IMR-90 (cell line): ENCODE data around the gene PLCG1. TPM values are rescaled to one million over a fixed set of nuclear protein-coding genes. Genes with fewer than 3 reads are reported as not detected.

Experiments
- ATAC-seq: fragments of 200-7000 bp; cut with Tn5 transposase; 2 replicates; pipeline ENCODE4 v1.9.1; 2020; ENCODE audit warnings: low read depth, mild to moderate bottlenecking, moderate library complexity
- BruUV-seq: library from RNA; stranded (reverse); fragments of 400-500 nt; replicated peaks from 2 replicates; lab custom pipeline; 2021; lab: Mats Ljungman, UMichigan
- CTCF ChIA-PET: fragments of 300-600 bp; formaldehyde crosslinking; extraction: SDS; loops from one replicate; lab custom pipeline; 2021; ENCODE audit warnings: antibody characterized with exemption; lab: Yijun Ruan, JAX
- POLR2A ChIA-PET: fragments of 300-600 bp; sonication (Branson Sonifier 250); formaldehyde crosslinking; loops from one replicate; lab custom pipeline; 2022; ENCODE audit warnings: antibody characterized with exemption; ENCODE audit not compliant: unreplicated experiment; lab: Charles Lee
- DNase-seq: peaks from one replicate; pipeline ENCODE4 v3.0.0; 2013
- H2AFZ ChIP-seq: replicated peaks from 2 replicates; pipeline ENCODE3; 2013; ENCODE audit warnings: low read length, mild to moderate bottlenecking; ENCODE audit not compliant: poor library complexity
- H2AK5ac ChIP-seq: 2 replicates; pipeline ENCODE4 v1.6.1; 2013; ENCODE audit warnings: low read depth, low read length, inconsistent platforms
- H2AK9ac ChIP-seq: replicated peaks from 2 replicates; pipeline ENCODE3; 2013; ENCODE audit warnings: mild to moderate bottlenecking, low read depth, low read length, moderate library complexity; ENCODE audit not compliant: poor library complexity
- H2BK120ac ChIP-seq: 2 replicates; pipeline ENCODE4 v1.6.1; 2013; ENCODE audit warnings: low read depth, low read length, inconsistent platforms
- H2BK15ac ChIP-seq: 3 replicates; pipeline ENCODE4 v1.6.1; 2013; ENCODE audit warnings: low read depth, low read length, inconsistent platforms
- H2BK20ac ChIP-seq: 2 replicates; pipeline ENCODE4 v1.6.1; 2013; ENCODE audit warnings: low read depth, mild to moderate bottlenecking, inconsistent platforms, low read length, moderate library complexity
- H2BK5ac ChIP-seq: 2 replicates; pipeline ENCODE4 v1.6.1; 2013; ENCODE audit warnings: mild to moderate bottlenecking, low read depth, low read length, inconsistent platforms; ENCODE audit not compliant: poor library complexity, severe bottlenecking
- H3K14ac ChIP-seq: replicated peaks from 2 replicates; pipeline ENCODE4 v1.6.1; 2013; ENCODE audit warnings: low read depth, low read length, inconsistent platforms
- H3K18ac ChIP-seq: 2 replicates; pipeline ENCODE4 v1.6.1; 2013; ENCODE audit warnings: low read depth, low read length, control low read depth
- H3K23ac ChIP-seq: 2 replicates; pipeline ENCODE4 v1.6.1; 2013; ENCODE audit warnings: low read depth, low read length, inconsistent platforms
- H3K27ac ChIP-seq: 2 replicates; pipeline ENCODE4 v1.5.1; 2013; ENCODE audit warnings: mild to moderate bottlenecking, control low read depth, low read length; ENCODE audit not compliant: insufficient read depth
- H3K27me3 ChIP-seq: 2 replicates; pipeline ENCODE4 v1.6.1; 2013; ENCODE audit warnings: low read length; ENCODE audit not compliant: control insufficient read depth, insufficient read depth
- H3K36me3 ChIP-seq: 2 replicates; pipeline ENCODE4 v1.6.1; 2013; ENCODE audit warnings: low read length, mixed read lengths; ENCODE audit not compliant: control insufficient read depth, insufficient read depth
- H3K4ac ChIP-seq: 2 replicates; pipeline ENCODE4 v1.6.1; 2013; ENCODE audit warnings: low read depth, low read length, inconsistent platforms
- H3K4me1 ChIP-seq: 2 replicates; pipeline ENCODE4 v1.6.1; 2013; ENCODE audit warnings: low read length, mixed read lengths; ENCODE audit not compliant: control insufficient read depth, insufficient read depth
- H3K4me2 ChIP-seq: 2 replicates; pipeline ENCODE4 v1.6.1; 2013; ENCODE audit warnings: low read depth, mild to moderate bottlenecking, control low read depth, low read length, moderate library complexity
- H3K4me3 ChIP-seq: 2 replicates; pipeline ENCODE4 v1.5.1; 2013; ENCODE audit warnings: low read depth, mild to moderate bottlenecking, control low read depth, low read length, moderate library complexity; ENCODE audit not compliant: insufficient read depth
- H3K56ac ChIP-seq: 2 replicates; pipeline ENCODE4 v1.6.1; 2013; ENCODE audit warnings: low read length, inconsistent platforms; ENCODE audit not compliant: insufficient read depth; ENCODE audit errors: extremely low read depth
- H3K79me1 ChIP-seq, 2 experiments: 2 replicates each; pipeline ENCODE4 v1.6.1; 2013; ENCODE audit warnings: low read length in 2 of 2, inconsistent platforms in 1 of 2, low read depth in 1 of 2
- H3K9ac ChIP-seq: 2 replicates; pipeline ENCODE4 v1.6.1; 2013; ENCODE audit warnings: low read depth, low read length, control low read depth
- H3K9me1 ChIP-seq: 2 replicates; pipeline ENCODE4 v1.6.1; 2013; ENCODE audit warnings: low read length, inconsistent platforms; ENCODE audit not compliant: insufficient read depth
- H3K9me3 ChIP-seq: 2 replicates; pipeline ENCODE4 v1.6.1; 2013; ENCODE audit warnings: low read length; ENCODE audit not compliant: control insufficient read depth, insufficient read depth
- H4K20me1 ChIP-seq: 2 replicates; pipeline ENCODE4 v1.6.1; 2013; ENCODE audit warnings: low read length, inconsistent platforms; ENCODE audit not compliant: insufficient read depth
- H4K5ac ChIP-seq: 2 replicates; pipeline ENCODE4 v1.6.1; 2013; ENCODE audit warnings: mild to moderate bottlenecking, low read depth, low read length, control low read depth
- H4K8ac ChIP-seq, 2 experiments: 2 replicates each; pipeline ENCODE4 v1.6.1; 2013; ENCODE audit warnings: low read depth in 2 of 2, low read length in 2 of 2, control low read depth in 1 of 2, inconsistent platforms in 1 of 2
- H4K91ac ChIP-seq: 2 replicates; pipeline ENCODE4 v1.6.1; 2013; ENCODE audit warnings: low read depth, low read length, inconsistent platforms; ENCODE audit not compliant: insufficient read depth
- BHLHE40 ChIP-seq: fragments of 150-350 bp; IDR thresholded peaks from 2 replicates; pipeline ENCODE4 v1.6.1; 2016; ENCODE audit warnings: mild to moderate bottlenecking, low read depth, low read length
- CEBPB ChIP-seq: IDR thresholded peaks from 2 replicates; pipeline ENCODE4 v1.6.1; 2012; ENCODE audit warnings: low read depth, low read length, improper control_type of control experiment
- CHD1 ChIP-seq: IDR thresholded peaks from 2 replicates; pipeline ENCODE4 v1.6.1; 2012; ENCODE audit warnings: low read depth, low read length, improper control_type of control experiment
- CTCF ChIP-seq: conservative IDR thresholded peaks from 2 replicates; pipeline ENCODE4 v1.5.1; 2012; ENCODE audit warnings: mild to moderate bottlenecking, low read depth, low read length, improper control_type of control experiment
- ELK1 ChIP-seq: fragments of 150-350 bp; IDR thresholded peaks from 2 replicates; pipeline ENCODE4 v1.6.1; 2016; ENCODE audit warnings: low read depth, mild to moderate bottlenecking, low read length, moderate library complexity, borderline replicate concordance
- FOS ChIP-seq: fragments of 150-350 bp; IDR thresholded peaks from 2 replicates; pipeline ENCODE4 v1.6.1; 2016; ENCODE audit warnings: low read depth, low read length
- MAFK ChIP-seq: IDR thresholded peaks from 2 replicates; pipeline ENCODE4 v1.6.1; 2012; ENCODE audit warnings: low read depth, low read length, improper control_type of control experiment
- MXI1 ChIP-seq: IDR thresholded peaks from 2 replicates; pipeline ENCODE4 v1.6.1; 2012; ENCODE audit warnings: low read depth, mild to moderate bottlenecking, low read length, moderate library complexity, borderline replicate concordance
- NFE2L2 ChIP-seq: fragments of 150-350 bp; IDR thresholded peaks from 2 replicates; pipeline ENCODE4 v1.6.1; 2016; ENCODE audit warnings: low read depth, mild to moderate bottlenecking, low read length
- POLR2A ChIP-seq: IDR thresholded peaks from 2 replicates; pipeline ENCODE4 v1.6.1; 2012; ENCODE audit warnings: mild to moderate bottlenecking, low read depth, low read length
- RAD21 ChIP-seq: IDR thresholded peaks from 2 replicates; pipeline ENCODE4 v1.6.1; 2012; ENCODE audit warnings: low read length, improper control_type of control experiment
- RCOR1 ChIP-seq: IDR thresholded peaks from 2 replicates; pipeline ENCODE4 v1.6.1; 2012; ENCODE audit warnings: mild to moderate bottlenecking, low read length, improper control_type of control experiment; ENCODE audit not compliant: insufficient replicate concordance
- RFX5 ChIP-seq: IDR thresholded peaks from 2 replicates; pipeline ENCODE4 v1.8.0; 2012; ENCODE audit warnings: low read depth, mild to moderate bottlenecking, low read length, moderate library complexity
- SMC3 ChIP-seq: fragments of 150-350 bp; IDR thresholded peaks from 2 replicates; pipeline ENCODE4 v1.6.1; 2016; ENCODE audit warnings: low read depth, mild to moderate bottlenecking, antibody characterized with exemption, low read length, moderate library complexity
- USF2 ChIP-seq: fragments of 150-350 bp; IDR thresholded peaks from 2 replicates; pipeline ENCODE4 v1.6.1; 2017; ENCODE audit warnings: mild to moderate bottlenecking, antibody characterized with exemption, low read length, low read depth
- WGBS, 2 experiments: methylation state at CpG; one replicate each; pipeline versions ENCODE4 v1.1.5 to v1.1.7; 2013; ENCODE audit warnings: missing lambda C conversion rate in 2 of 2; ENCODE audit not compliant: insufficient read length in 1 of 2; ENCODE audit errors: extremely low coverage in 2 of 2; 5-methylcytosine and 5-hydroxymethylcytosine counted together
- dilution Hi-C: fragments of 300-500 bp; cut with HindIII; formaldehyde crosslinking; loops from one replicate; pipeline ENCODE4 v1.14.3; 2018; ENCODE audit warnings: low sequenced_read_pairs; ENCODE audit not compliant: unreplicated experiment
- in situ Hi-C: fragments of 300-500 bp; cut with MboI; formaldehyde crosslinking; loops from 3 replicates; pipeline ENCODE4 v1.14.3; 2019; ENCODE audit warnings: low sequenced_read_pairs, inconsistent platforms, mixed read lengths
- intact Hi-C: fragments of 100-400 bp; cut with micrococcal nuclease; formaldehyde crosslinking; loops from 2 replicates; pipeline ENCODE4 v1.10.0; 2022
- polyA plus RNA-seq, 3 experiments: library from polyadenylated mRNA; depleted of rRNA; stranded (reverse); fragments of >200 nt; gene quantifications; 2 replicates each; pipeline ENCODE4 v1.2.3, GENCODE V29; 2012; ENCODE audit warnings: low replicate concordance in 1 of 3
- total RNA-seq: library from RNA; depleted of rRNA; stranded (reverse); fragments of >200 nt; gene quantifications from 2 replicates; pipeline ENCODE4 v1.2.3, GENCODE V29; 2012

Gene PLCG1
- total and polyA plus RNA-seq, 2 of the 4 experiments (the other 2 are of a cell fraction), result 59.1 to 69.1 TPM

- ChIA-PET CTCF (no interaction called here), POLR2A (no interaction called here)
- Histone ChIP-seq H2BK5ac (no peak overlapping the region), H4K20me1 (no peaks in the 10 kb centered on the region; the same call in 1 of the 2 replicates), H3K27ac (no peak overlapping the region), H3K27me3 (no peaks in the 10 kb centered on the region), H4K5ac (no peak overlapping the region), H3K4me3 (no peak overlapping the region), H3K14ac (no peak overlapping the region), H3K36me3 (peaks cover 72% of the 10 kb centered on the region), H3K23ac (no peak overlapping the region), H2AFZ (no peak overlapping the region), H3K9ac (no peak overlapping the region), H3K9me1 (no peaks in the 10 kb centered on the region), H3K4me2 (no peak overlapping the region), H2AK5ac (no peak overlapping the region), H3K4ac (no peak overlapping the region), H2AK9ac (no peak overlapping the region), H2BK120ac (no peak overlapping the region), H3K79me1 (peaks cover 8 to 19% of the 10 kb centered on the region in 2 experiments; a peak in 3 of 4 replicates), H2BK20ac (no peak overlapping the region), H4K91ac (no peak overlapping the region), H4K8ac (no peak overlapping the region), H3K9me3 (no peaks in the 10 kb centered on the region), H3K56ac (no peak overlapping the region), H3K18ac (no peak overlapping the region), H3K4me1 (no peaks in the 10 kb centered on the region), H2BK15ac (no peak overlapping the region)
- WGBS, 2 experiments, result 90% methylated on average over 2 of the region's 7 CpGs; no CpG with 5 or more reads in 1 of the 2 experiments
- dilution Hi-C loops, result no loop called here
- no TSS peak for BruUV-seq
- ATAC-seq, result no peak
- in situ Hi-C loops, result no loop called here
- DNase-seq, result no peak
- intact Hi-C loops, result no loop called here
- TF ChIP-seq RAD21 (no peak), CHD1 (no peak), MAFK (no peak), USF2 (no peak), CEBPB (no peak), ELK1 (no peak), POLR2A (no peak), NFE2L2 (no peak), CTCF (no peak), RFX5 (no peak), FOS (no peak), SMC3 (no peak), RCOR1 (no peak), MXI1 (no peak), BHLHE40 (no peak)
Measured at GRCh38 chr20:41119614-41120561, 17.5 kb upstream of the PLCG1 start.
